Measurements from ENCODE around the gene SORCS2. TPM values are rescaled to one million over a fixed set of nuclear protein-coding genes. Genes with fewer than 3 reads are reported as not detected.

The SORCS2 gene
- polyA plus RNA-seq, 3 donors: 0.46 to 0.55 TPM; not detected in 1

GRCh38 chr4:7447236-7447635, 254.9 kb downstream of the SORCS2 start:
- peaks cover 5 to 7% (median 6%) of the 10 kb centered on the region in 3 donors for H3K27me3 Mint-ChIP-seq (ENCODE audit: low read depth in 3 of 3)
- Histone ChIP-seq H3K79me2 (ENCODE audit: insufficient read depth, low read length) (no peaks in the 10 kb centered on the region), H3K27ac (ENCODE audit: low read depth in 1 of 2, low read length in 2 of 2) (no peak overlapping the region), H3K36me3 (replicated peaks in 1 of 2; ENCODE audit: control insufficient read depth in 1 of 2, insufficient read depth in 2 of 2, low read length in 2 of 2) (no peaks in the 10 kb centered on the region), H3K4me3 (replicated peaks in 1 of 3; ENCODE audit: low read depth in 2 of 3, low read length in 3 of 3) (no peak overlapping the region), H3K9ac (ENCODE audit: insufficient read depth, low read length, poor library complexity, severe bottlenecking) (no peak overlapping the region), H2AFZ (ENCODE audit: insufficient read depth, low read depth, low read length, poor library complexity, severe bottlenecking) (no peak overlapping the region), H4K20me1 (ENCODE audit: insufficient read depth, low read length) (no peaks in the 10 kb centered on the region), H3K27me3 (ENCODE audit: control insufficient read depth in 2 of 2, insufficient read depth in 2 of 2, low read length in 2 of 2) (no peaks in the 10 kb centered on the region), H3K9me3 (replicated peaks in 1 of 2; ENCODE audit: control insufficient read depth in 1 of 2, insufficient read depth in 1 of 2, low read length in 2 of 2) (peaks cover 0 to 4% of the 10 kb centered on the region in 2 donors), H3K4me1 (ENCODE audit: control insufficient read depth in 1 of 2, insufficient read depth in 2 of 2, low read length in 2 of 2) (no peaks in the 10 kb centered on the region), H3K4me2 (replicated peaks; ENCODE audit: extremely low read depth, low read length, poor library complexity, severe bottlenecking) (no peak overlapping the region)
- no peak overlapping the region for H3K4me3 Mint-ChIP-seq
- 84% methylated on average over 2 of the region's 3 CpGs for WGBS (ENCODE audit: insufficient coverage)
- DNase-seq: no peak
- no peaks in the 10 kb centered on the region for H3K4me1 Mint-ChIP-seq
- TF ChIP-seq CTCF (IDR thresholded peaks at IDR 0.05): no peak
- H3K9me3 Mint-ChIP-seq: peaks cover 0 to 9% (median 2%) of the 10 kb centered on the region in 7 donors
- no peak overlapping the region for H3K27ac Mint-ChIP-seq
- intact Hi-C loops (cut with micrococcal nuclease): no loop called here
- H3K36me3 Mint-ChIP-seq: no peaks in the 10 kb centered on the region

GRCh38 chr4:7448036-7448435, 255.7 kb downstream of the SORCS2 start:
- no peak for TF ChIP-seq CTCF (IDR thresholded peaks at IDR 0.05)
- WGBS (ENCODE audit: insufficient coverage): 76% methylated on average over 16 of the region's 16 CpGs
- Histone ChIP-seq H3K27ac (ENCODE audit: low read depth in 1 of 2, low read length in 2 of 2) (no peak overlapping the region), H3K79me2 (ENCODE audit: insufficient read depth, low read length) (no peaks in the 10 kb centered on the region), H3K4me3 (replicated peaks in 1 of 3; ENCODE audit: low read depth in 2 of 3, low read length in 3 of 3) (no peak overlapping the region), H3K4me2 (replicated peaks; ENCODE audit: extremely low read depth, low read length, poor library complexity, severe bottlenecking) (no peak overlapping the region), H3K36me3 (replicated peaks in 1 of 2; ENCODE audit: control insufficient read depth in 1 of 2, insufficient read depth in 2 of 2, low read length in 2 of 2) (no peaks in the 10 kb centered on the region), H2AFZ (ENCODE audit: insufficient read depth, low read depth, low read length, poor library complexity, severe bottlenecking) (no peak overlapping the region), H3K27me3 (ENCODE audit: control insufficient read depth in 2 of 2, insufficient read depth in 2 of 2, low read length in 2 of 2) (no peaks in the 10 kb centered on the region), H4K20me1 (ENCODE audit: insufficient read depth, low read length) (no peaks in the 10 kb centered on the region), H3K4me1 (ENCODE audit: control insufficient read depth in 1 of 2, insufficient read depth in 2 of 2, low read length in 2 of 2) (no peaks in the 10 kb centered on the region), H3K9me3 (replicated peaks in 1 of 2; ENCODE audit: control insufficient read depth in 1 of 2, insufficient read depth in 1 of 2, low read length in 2 of 2) (peaks cover 0 to 4% of the 10 kb centered on the region in 2 donors), H3K9ac (ENCODE audit: insufficient read depth, low read length, poor library complexity, severe bottlenecking) (no peak overlapping the region)
- intact Hi-C loops (cut with micrococcal nuclease): no loop called here
- Mint-ChIP-seq H3K4me1 (no peaks in the 10 kb centered on the region), H3K36me3 (no peaks in the 10 kb centered on the region), H3K27ac (no peak overlapping the region), H3K9me3 (peaks cover 0 to 9% (median 2%) of the 10 kb centered on the region in 7 donors), H3K4me3 (no peak overlapping the region), H3K27me3 (ENCODE audit: low read depth in 3 of 3) (peaks cover 5 to 7% (median 6%) of the 10 kb centered on the region in 3 donors)
- no peak for DNase-seq

Measured in CD14-positive monocyte (primary cell).